Osteocyte (in vitro differentiated cells): ENCODE results near the gene NR2F1-AS1. TPM values are rescaled to one million over a fixed set of nuclear protein-coding genes. Genes with fewer than 3 reads are reported as not detected.

ENCODE experiments used
- DNase-seq: peaks from one replicate; pipeline ENCODE4 v3.0.0; 2021; ENCODE audit warnings: mixed read lengths; ENCODE audit not compliant: unreplicated experiment; ENCODE audit errors: extremely low spot score
- H3K27ac Mint-ChIP-seq: one replicate; pipeline ENCODE4 v1.8.0; 2021; ENCODE audit warnings: mild to moderate bottlenecking, mixed read lengths; ENCODE audit not compliant: unreplicated experiment
- H3K27me3 Mint-ChIP-seq: one replicate; pipeline ENCODE4 v1.8.0; 2021; ENCODE audit warnings: mixed read lengths; ENCODE audit not compliant: unreplicated experiment
- H3K36me3 Mint-ChIP-seq: one replicate; pipeline ENCODE4 v1.8.0; 2021; ENCODE audit warnings: mixed read lengths; ENCODE audit not compliant: unreplicated experiment
- H3K4me1 Mint-ChIP-seq: one replicate; pipeline ENCODE4 v1.8.0; 2021; ENCODE audit warnings: mixed read lengths; ENCODE audit not compliant: unreplicated experiment
- H3K4me3 Mint-ChIP-seq: one replicate; pipeline ENCODE4 v1.8.0; 2021; ENCODE audit warnings: mild to moderate bottlenecking, moderate library complexity, mixed read lengths; ENCODE audit not compliant: unreplicated experiment
- H3K9me3 Mint-ChIP-seq: one replicate; pipeline ENCODE4 v1.8.0; 2021; ENCODE audit warnings: mixed read lengths; ENCODE audit not compliant: unreplicated experiment
- total RNA-seq: library from RNA; stranded (reverse); gene quantifications from 2 replicates; pipeline ENCODE4 v1.2.1, GENCODE V29; 2021
- TF ChIP-seq, protein P1 (sequence below): fragments of 200-600 bp; sonication (generic); IDR thresholded peaks from 2 replicates; pipeline ENCODE4 v1.5.0; 2021; ENCODE audit warnings: antibody characterized with exemption, mild to moderate bottlenecking, moderate library complexity

Gene NR2F1-AS1
- total RNA-seq, 1 donor from 2014 or later, result 40.9 TPM

DNA sequence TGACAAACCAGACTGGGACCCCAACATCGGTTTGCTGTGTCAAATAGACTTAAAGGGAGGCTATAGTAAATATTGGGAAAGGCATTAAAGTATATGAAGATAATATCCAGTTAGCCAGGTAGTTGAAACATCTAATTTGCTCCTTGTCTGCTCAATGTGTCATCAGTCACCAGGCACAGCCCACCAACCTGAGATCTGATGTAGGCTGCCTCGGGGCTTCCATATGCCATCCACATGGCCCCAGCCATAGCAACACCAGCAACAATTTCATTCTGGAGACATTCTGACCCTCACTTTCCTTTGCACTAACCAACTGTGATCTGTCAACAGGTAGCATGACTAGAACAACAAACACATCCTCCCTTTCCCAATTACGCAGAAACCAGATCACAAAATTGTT, 196.0 kb downstream of the NR2F1-AS1 start:
- TF ChIP-seq, protein P1, sequence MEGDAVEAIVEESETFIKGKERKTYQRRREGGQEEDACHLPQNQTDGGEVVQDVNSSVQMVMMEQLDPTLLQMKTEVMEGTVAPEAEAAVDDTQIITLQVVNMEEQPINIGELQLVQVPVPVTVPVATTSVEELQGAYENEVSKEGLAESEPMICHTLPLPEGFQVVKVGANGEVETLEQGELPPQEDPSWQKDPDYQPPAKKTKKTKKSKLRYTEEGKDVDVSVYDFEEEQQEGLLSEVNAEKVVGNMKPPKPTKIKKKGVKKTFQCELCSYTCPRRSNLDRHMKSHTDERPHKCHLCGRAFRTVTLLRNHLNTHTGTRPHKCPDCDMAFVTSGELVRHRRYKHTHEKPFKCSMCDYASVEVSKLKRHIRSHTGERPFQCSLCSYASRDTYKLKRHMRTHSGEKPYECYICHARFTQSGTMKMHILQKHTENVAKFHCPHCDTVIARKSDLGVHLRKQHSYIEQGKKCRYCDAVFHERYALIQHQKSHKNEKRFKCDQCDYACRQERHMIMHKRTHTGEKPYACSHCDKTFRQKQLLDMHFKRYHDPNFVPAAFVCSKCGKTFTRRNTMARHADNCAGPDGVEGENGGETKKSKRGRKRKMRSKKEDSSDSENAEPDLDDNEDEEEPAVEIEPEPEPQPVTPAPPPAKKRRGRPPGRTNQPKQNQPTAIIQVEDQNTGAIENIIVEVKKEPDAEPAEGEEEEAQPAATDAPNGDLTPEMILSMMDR, result no peak
- DNase-seq, result no peak
- no peak overlapping the region for H3K4me3 Mint-ChIP-seq
- H3K27me3 Mint-ChIP-seq, result no peaks in the 10 kb centered on the region
- H3K9me3 Mint-ChIP-seq, result peaks cover 2% of the 10 kb centered on the region
- peaks cover 1% of the 10 kb centered on the region for H3K4me1 Mint-ChIP-seq
- H3K36me3 Mint-ChIP-seq, result no peaks in the 10 kb centered on the region
- H3K27ac Mint-ChIP-seq, result no peak overlapping the region

DNA sequence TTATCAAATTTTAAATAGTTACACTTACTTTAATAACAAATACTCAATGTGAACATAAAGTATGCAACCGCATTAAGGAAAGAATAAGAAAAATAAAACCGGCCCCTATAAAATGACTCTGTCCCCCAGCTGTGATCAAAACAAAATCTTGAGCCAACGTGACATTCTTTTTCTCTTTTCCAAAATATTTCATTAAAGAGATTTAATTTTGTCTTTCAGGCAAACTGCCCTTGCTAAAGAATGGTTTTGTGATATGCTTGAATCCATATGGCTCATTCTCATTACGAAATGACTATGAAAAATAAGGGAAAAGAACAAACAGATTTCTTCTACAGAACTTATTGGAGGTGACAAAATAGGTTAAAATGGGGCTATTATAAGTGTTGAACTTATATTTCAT, 197.0 kb downstream of the NR2F1-AS1 start:
- Mint-ChIP-seq H3K9me3 (no peaks in the 10 kb centered on the region), H3K27me3 (no peaks in the 10 kb centered on the region), H3K36me3 (no peaks in the 10 kb centered on the region), H3K4me1 (peaks cover 4% of the 10 kb centered on the region), H3K27ac (no peak overlapping the region), H3K4me3 (no peak overlapping the region)
- DNase-seq, result no peak
- TF ChIP-seq, protein P1, result no peak

DNA sequence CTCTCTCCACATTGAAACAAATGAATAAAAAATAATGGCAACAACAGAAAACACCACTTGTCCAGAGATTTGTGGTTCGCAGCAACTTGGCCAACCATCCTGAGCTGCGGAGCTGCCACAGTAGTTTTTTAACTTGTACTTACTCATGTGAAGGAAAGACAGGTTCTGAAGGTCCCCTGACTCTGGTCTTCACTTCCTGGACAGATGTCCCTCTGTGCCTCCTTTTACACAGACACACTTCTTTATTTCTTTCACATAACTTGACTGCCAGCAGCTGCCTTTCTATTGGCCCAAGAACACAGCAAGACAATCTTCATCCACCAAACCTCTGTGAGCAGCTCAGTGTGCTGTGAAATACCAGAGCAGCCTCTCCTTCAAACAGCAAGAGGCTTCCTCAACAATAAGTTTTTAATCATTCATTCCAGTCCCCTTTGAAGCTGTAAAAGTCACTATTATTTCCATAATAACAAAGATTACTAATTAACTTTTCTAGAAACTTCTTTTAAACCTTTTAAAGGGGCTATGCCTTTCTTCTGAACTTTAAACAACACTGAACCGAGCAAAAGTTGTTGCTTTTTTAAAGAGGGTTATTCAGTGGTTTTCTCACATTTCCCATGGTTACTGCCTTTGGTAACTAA, 198.7 kb downstream of the NR2F1-AS1 start:
- Mint-ChIP-seq H3K4me3 (no peak overlapping the region), H3K27me3 (no peaks in the 10 kb centered on the region), H3K27ac (no peak overlapping the region), H3K9me3 (no peaks in the 10 kb centered on the region), H3K4me1 (peaks cover 4% of the 10 kb centered on the region), H3K36me3 (no peaks in the 10 kb centered on the region)
- no peak for DNase-seq
- TF ChIP-seq, protein P1, result no peak

DNA sequence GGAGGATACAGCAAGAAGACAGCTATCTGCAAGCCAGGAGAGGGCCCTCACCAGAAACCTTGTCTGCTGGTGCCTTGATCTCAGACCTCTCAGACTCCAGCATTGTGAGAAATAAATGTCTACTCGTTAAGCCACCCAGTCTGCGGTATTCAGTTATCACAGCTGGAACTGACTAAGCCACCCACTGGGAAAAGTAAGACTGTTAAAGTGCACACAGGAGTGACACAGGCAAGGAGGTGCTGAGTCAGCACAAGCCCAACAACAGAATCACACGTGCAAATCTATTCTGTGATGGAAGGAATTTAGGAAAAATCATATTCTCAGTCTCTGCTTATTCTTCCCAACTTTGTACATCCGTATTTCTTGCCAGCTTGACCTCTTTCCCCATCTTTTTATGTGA, 200.0 kb downstream of the NR2F1-AS1 start:
- Mint-ChIP-seq H3K9me3 (peaks cover 5% of the 10 kb centered on the region), H3K27ac (no peak overlapping the region), H3K4me3 (no peak overlapping the region), H3K27me3 (no peaks in the 10 kb centered on the region), H3K36me3 (no peaks in the 10 kb centered on the region), H3K4me1 (peaks cover 4% of the 10 kb centered on the region)
- TF ChIP-seq, protein P1, result no peak
- no peak for DNase-seq

DNA sequence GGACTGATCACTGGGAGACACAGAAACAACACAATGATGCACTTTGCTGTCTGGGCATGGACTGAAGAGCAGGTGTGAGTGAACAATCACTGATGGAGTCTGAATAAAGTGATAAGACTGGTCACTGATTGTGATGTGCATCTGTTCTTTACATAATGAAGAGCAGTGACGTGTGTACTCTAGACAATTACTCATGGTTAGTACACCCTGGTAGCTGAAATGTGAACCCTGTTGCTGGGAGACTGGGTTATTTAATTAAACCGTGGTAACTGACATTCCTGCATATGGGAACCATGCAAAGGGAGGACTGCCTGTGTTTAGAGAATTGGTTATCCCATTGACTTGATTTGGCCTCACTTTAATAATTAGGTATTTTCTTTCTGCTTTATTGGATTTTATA, 202.9 kb downstream of the NR2F1-AS1 start:
- TF ChIP-seq, protein P1, result no peak
- DNase-seq, result no peak
- Mint-ChIP-seq H3K9me3 (peaks cover 25% of the 10 kb centered on the region), H3K36me3 (peaks cover 3% of the 10 kb centered on the region), H3K4me3 (no peak overlapping the region), H3K4me1 (peaks cover 3% of the 10 kb centered on the region), H3K27ac (no peak overlapping the region), H3K27me3 (no peaks in the 10 kb centered on the region)
